Measurements from ENCODE around the gene DHX40.
A peak's percentile ranks its signal among the peaks of the same experiment; 100 is the strongest.
"Not testable (repeated sequence)": the region's sequence is repeated elsewhere in the genome, so short reads cannot be mapped to it uniquely, and the experiment has no call there.

DHX40 gene

DNA sequence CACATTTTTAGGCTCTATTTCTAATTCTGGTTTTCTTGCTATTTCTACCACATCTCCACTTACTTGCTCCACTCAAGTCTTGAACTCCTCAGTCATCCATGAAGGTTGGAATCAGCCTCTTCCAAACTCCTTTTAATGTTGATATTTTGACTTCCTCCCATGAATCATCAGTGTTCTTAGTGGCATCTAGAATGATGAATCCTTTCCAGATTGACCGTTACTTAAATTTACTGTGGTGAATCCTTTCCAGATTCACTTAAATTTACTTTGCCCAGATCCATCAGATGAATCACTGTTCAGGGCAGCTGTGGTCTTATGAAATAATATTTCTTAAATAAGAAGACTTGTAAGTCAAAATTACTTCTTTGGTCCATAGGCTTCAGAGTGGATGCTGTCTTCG lies 86.7 kb downstream of the DHX40 start:
- Histone ChIP-seq H3K27ac (ENCODE audit: poor library complexity, severe bottlenecking) (no peak overlapping the region), H3K4me3 (ENCODE audit: severe bottlenecking) (no peak overlapping the region), H3K9me3 (ENCODE audit: severe bottlenecking) (no peaks in the 10 kb centered on the region), H3K36me3 (ENCODE audit: low read depth) (peaks cover 96% of the 10 kb centered on the region), H3K27me3 (ENCODE audit: insufficient read depth, poor library complexity, severe bottlenecking) (no peaks in the 10 kb centered on the region), H3K4me1 (ENCODE audit: insufficient read depth, poor library complexity, severe bottlenecking) (no peaks in the 10 kb centered on the region)
- DNase-seq (ENCODE audit: low spot score): no peak
- no peak for TF ChIP-seq CTCF (IDR thresholded peaks at IDR 0.05; ENCODE audit: poor library complexity, severe bottlenecking)
- ATAC-seq (ENCODE audit: low read depth): no peak

DNA sequence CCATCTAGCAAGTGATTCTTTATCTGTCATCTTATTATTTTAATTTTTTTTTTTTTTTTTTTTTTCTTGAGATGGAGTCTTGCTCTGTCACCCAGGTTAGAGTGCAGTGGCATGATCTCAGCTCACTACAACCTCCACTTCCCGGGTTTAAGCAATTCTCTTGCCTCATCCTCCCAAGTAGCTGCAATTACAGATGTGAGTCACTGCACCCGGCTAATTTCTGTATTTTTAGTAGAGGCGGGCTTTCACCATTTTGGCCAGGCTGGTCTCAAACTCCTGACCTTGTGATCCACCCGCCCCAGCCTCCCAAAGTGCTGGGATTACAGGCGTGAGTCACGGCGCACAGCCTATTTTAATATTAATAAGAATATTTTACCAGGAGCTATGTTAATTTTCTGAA lies 91.2 kb downstream of the DHX40 start:
- not testable (repeated sequence) for H3K27me3 ChIP-seq (ENCODE audit: insufficient read depth, poor library complexity, severe bottlenecking); H3K27ac ChIP-seq (ENCODE audit: poor library complexity, severe bottlenecking); H3K9me3 ChIP-seq (ENCODE audit: severe bottlenecking); H3K4me3 ChIP-seq (ENCODE audit: severe bottlenecking); H3K4me1 ChIP-seq (ENCODE audit: insufficient read depth, poor library complexity, severe bottlenecking); DNase-seq (ENCODE audit: low spot score)
- H3K36me3 ChIP-seq (ENCODE audit: low read depth): peaks cover 95% of the 10 kb centered on the region
- ATAC-seq (ENCODE audit: low read depth): peak; percentile 49; the same call in 2 of the 3 replicates
